HAP-1 (cell line): Measurements from ENCODE around the gene PLA2G4E.

ENCODE experiments used
- DNase-seq, 2 experiments: peaks; one replicate each; pipeline ENCODE4 v3.0.0-alpha.2; 2016 to 2020; ENCODE audit warnings: low spot score in 2 of 2
- H3K27me3 ChIP-seq: fragments of 250-450 bp; sonication (Bioruptor Pico); 2 replicates; pipeline ENCODE4 v1.5.1; 2020; ENCODE audit warnings: low read depth, mild to moderate bottlenecking, moderate library complexity
- H3K36me3 ChIP-seq: fragments of 250-450 bp; sonication (Bioruptor Pico); replicated peaks from 2 replicates; pipeline ENCODE4 v1.5.1; 2020; ENCODE audit warnings: mild to moderate bottlenecking
- H3K4me1 ChIP-seq: fragments of 250-450 bp; sonication (Bioruptor Pico); 2 replicates; pipeline ENCODE4 v1.5.1; 2020; ENCODE audit warnings: mild to moderate bottlenecking
- H3K4me3 ChIP-seq: fragments of 250-450 bp; sonication (Bioruptor Pico); 2 replicates; pipeline ENCODE4 v1.5.1; 2020; ENCODE audit warnings: mild to moderate bottlenecking, moderate library complexity
- H3K9me3 ChIP-seq: fragments of 250-450 bp; sonication (Bioruptor Pico); 2 replicates; pipeline ENCODE4 v1.5.1; 2020; ENCODE audit warnings: mild to moderate bottlenecking, moderate library complexity
- in situ Hi-C: fragments of 300-500 bp; cut with MboI; formaldehyde crosslinking; loops from 3 replicates; pipeline ENCODE4 v1.14.3; 2020; ENCODE audit warnings: low sequenced_read_pairs, inconsistent platforms, mixed read lengths

PLA2G4E gene

GRCh38 chr15:41989573-41990242 lies 31.1 kb downstream of the PLA2G4E start:
- no peaks in the 10 kb centered on the region for H3K36me3 ChIP-seq

DNA sequence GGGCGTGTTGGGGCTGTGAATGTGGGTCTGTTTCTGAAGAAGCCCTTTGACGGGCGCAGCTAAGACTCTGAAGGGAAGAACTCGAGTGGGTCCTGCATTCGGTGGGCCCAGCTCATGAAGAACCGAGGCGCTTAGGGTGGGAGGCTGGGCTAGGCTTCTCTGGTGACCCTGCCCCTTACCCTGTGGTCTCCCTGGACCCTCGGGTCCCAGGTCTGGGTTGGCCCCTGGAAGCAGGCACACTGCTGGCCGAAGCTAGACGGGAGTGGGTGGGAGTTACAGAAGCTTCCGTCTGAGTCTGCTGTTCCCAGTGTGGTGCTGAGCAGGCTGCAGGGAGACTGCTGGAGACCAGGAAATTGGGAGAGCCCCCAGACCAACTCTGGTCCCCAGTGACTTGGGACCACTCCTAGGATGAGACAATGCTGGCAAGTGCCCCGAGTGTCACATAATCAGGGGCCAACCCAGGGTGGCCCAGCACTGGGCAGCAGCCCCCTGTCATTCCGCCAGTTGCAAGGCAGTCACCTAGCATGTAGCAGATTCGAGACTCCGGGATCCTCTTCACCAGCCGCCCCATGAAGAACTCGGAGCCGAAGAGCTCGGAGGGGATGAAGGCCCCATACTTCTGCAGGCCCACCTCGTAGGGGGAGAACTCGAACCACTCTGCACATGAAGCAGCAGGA lies 31.8 kb downstream of the PLA2G4E start:
- Histone ChIP-seq H3K9me3 (no peaks in the 10 kb centered on the region), H3K4me3 (no peak overlapping the region), H3K4me1 (no peaks in the 10 kb centered on the region), H3K36me3 (no peaks in the 10 kb centered on the region), H3K27me3 (no peaks in the 10 kb centered on the region)
- in situ Hi-C loops: no loop called here
- no peak for DNase-seq

More at GRCh38 chr15:41989573-41990242, 31.1 kb downstream of the PLA2G4E start:
- DNase-seq: peak; percentile 60 to 93
- no peaks in the 10 kb centered on the region for H3K9me3 ChIP-seq
- no peaks in the 10 kb centered on the region for H3K4me1 ChIP-seq
- no peaks in the 10 kb centered on the region for H3K27me3 ChIP-seq
- H3K4me3 ChIP-seq: no peak overlapping the region
- in situ Hi-C loops: loop anchor here (10.0 kb wide), 1 partner anchor 145 kb away; no protein-coding TSS in a partner anchor

DNA sequence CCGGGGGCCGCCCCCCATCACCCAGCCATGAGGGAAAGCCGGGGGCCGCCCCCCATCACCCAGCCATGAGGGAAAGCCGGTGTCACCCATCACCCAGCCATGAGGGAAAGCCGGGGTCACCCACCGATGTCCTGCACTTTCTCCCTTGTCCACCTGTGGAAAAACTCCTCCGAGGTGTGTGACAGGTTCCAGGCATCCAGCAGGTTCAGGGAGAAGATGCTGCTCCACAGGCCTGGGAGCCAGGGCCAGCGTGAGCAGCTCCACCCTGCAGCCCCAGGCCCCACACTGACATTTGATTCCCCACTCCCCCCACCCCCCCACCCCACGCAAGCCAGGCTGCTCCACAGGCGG lies 32.9 kb downstream of the PLA2G4E start:
- H3K4me1 ChIP-seq: no peaks in the 10 kb centered on the region
- H3K4me3 ChIP-seq: no peak overlapping the region
- in situ Hi-C loops: no loop called here
- no peaks in the 10 kb centered on the region for H3K36me3 ChIP-seq
- DNase-seq: no peak
- no peaks in the 10 kb centered on the region for H3K9me3 ChIP-seq
- no peaks in the 10 kb centered on the region for H3K27me3 ChIP-seq

GRCh38 chr15:41987246-41987924 lies 33.5 kb downstream of the PLA2G4E start:
- no peak for DNase-seq
- no peak overlapping the region for H3K4me3 ChIP-seq
- H3K36me3 ChIP-seq: no peaks in the 10 kb centered on the region
- in situ Hi-C loops: no loop called here
- no peaks in the 10 kb centered on the region for H3K4me1 ChIP-seq
- H3K9me3 ChIP-seq: no peaks in the 10 kb centered on the region
- no peaks in the 10 kb centered on the region for H3K27me3 ChIP-seq

DNA sequence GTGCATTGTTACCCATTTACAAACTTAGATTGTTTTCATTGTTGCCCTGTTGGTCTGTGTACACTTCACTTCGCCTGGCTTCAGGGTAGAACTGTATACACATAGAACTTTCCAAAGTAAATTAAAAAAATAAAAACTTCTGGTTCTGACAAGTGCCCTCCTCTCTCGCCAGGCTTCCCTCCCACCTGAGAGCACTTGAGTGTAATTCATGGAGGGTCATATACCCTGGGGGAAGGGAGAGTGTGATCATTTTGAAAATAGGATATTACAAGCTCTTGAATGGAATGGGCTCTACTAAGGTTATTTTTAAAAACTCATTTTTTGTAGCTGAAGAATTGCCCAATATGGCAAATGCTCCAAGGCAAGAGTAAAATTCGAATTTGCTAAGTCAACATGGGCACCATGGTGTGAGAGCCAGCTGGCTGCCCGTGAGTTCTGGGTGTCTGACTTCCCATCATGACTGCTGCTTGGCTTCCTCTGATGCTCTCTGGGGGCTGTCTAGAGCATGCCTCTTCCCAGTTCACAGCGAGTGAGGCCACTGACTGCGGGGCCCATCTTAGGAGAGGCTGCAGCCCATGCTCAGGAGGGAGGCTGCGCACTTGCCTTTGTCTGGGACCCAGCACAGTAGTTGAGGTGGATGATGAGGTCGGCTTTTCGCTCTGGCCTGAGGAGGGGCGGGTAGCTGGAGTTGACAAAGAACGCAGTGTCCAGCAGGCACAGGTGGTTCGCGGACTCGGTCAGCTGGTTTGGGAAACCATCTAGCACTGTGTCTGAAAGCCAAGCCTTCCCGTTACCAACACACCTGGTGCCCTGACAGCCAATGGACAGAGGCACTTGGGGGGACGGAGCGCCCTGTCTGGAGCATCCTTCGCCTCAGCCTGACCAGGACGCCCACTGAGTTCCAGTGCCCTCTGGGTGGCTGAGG lies 35.3 kb downstream of the PLA2G4E start:
- DNase-seq: no peak
- Histone ChIP-seq H3K4me1 (no peaks in the 10 kb centered on the region), H3K4me3 (no peak overlapping the region), H3K27me3 (no peaks in the 10 kb centered on the region), H3K36me3 (no peaks in the 10 kb centered on the region), H3K9me3 (no peaks in the 10 kb centered on the region)
- in situ Hi-C loops: no loop called here

GRCh38 chr15:41984622-41985021 lies 36.2 kb downstream of the PLA2G4E start:
- H3K27me3 ChIP-seq: no peaks in the 10 kb centered on the region
- no peaks in the 10 kb centered on the region for H3K9me3 ChIP-seq
- H3K4me1 ChIP-seq: no peaks in the 10 kb centered on the region
- H3K4me3 ChIP-seq: no peak overlapping the region
- no peaks in the 10 kb centered on the region for H3K36me3 ChIP-seq
- no peak for DNase-seq
- in situ Hi-C loops: no loop called here

DNA sequence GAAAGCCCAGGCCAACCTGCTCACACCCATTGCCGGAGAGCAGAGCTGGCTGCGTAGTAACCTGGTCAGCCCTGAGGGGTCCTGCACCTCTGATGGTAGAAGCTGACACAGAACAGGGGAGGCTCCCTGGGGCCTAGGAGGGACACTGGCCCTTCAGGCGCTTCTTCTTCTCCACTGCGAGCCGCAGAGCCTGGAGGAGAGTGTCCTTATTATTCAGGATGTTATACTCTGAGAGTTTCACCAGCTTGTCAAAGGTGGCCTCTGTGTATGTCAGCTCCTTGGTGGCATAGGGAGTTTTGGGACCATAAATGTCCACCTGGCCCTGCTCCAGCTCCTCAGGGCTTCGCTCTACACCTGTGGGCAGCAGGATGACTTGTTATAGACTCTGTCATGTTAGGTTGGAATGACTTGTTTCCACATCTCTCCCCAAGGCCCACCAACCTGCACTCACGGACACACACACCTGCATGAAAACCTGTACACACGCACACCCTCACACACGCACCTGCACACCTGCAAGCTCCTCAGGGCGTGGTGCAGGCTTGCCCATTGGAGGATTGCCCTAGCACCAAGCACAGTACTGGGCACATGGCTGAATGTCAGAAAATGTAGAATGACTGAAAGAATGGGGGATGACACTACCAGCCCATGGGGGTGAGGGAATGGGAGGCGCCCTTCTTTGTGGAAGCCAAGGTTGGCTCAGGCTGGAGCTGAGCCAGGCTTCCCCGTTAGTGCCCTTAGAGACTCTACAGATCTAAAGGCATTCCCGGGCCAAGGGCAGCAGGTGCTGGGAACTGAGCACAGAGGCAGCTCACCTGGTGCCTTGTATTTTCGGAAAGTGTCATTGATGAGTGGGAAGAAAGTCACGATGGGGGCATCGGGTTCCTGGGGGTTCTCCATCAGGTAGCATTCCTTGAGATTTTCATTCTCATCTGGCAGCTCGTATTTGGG lies 36.9 kb downstream of the PLA2G4E start:
- Histone ChIP-seq H3K36me3 (no peaks in the 10 kb centered on the region), H3K27me3 (no peaks in the 10 kb centered on the region), H3K4me3 (no peak overlapping the region), H3K4me1 (no peaks in the 10 kb centered on the region), H3K9me3 (no peaks in the 10 kb centered on the region)
- DNase-seq: no peak
- in situ Hi-C loops: no loop called here

- in situ Hi-C loops: no loop called here
- H3K4me1 ChIP-seq: no peaks in the 10 kb centered on the region
- H3K9me3 ChIP-seq: no peaks in the 10 kb centered on the region
- no peak overlapping the region for H3K4me3 ChIP-seq
- no peaks in the 10 kb centered on the region for H3K36me3 ChIP-seq
- H3K27me3 ChIP-seq: no peaks in the 10 kb centered on the region
- no peak for DNase-seq
Observed at GRCh38 chr15:41983221-41983620, 37.6 kb downstream of the PLA2G4E start.

DNA sequence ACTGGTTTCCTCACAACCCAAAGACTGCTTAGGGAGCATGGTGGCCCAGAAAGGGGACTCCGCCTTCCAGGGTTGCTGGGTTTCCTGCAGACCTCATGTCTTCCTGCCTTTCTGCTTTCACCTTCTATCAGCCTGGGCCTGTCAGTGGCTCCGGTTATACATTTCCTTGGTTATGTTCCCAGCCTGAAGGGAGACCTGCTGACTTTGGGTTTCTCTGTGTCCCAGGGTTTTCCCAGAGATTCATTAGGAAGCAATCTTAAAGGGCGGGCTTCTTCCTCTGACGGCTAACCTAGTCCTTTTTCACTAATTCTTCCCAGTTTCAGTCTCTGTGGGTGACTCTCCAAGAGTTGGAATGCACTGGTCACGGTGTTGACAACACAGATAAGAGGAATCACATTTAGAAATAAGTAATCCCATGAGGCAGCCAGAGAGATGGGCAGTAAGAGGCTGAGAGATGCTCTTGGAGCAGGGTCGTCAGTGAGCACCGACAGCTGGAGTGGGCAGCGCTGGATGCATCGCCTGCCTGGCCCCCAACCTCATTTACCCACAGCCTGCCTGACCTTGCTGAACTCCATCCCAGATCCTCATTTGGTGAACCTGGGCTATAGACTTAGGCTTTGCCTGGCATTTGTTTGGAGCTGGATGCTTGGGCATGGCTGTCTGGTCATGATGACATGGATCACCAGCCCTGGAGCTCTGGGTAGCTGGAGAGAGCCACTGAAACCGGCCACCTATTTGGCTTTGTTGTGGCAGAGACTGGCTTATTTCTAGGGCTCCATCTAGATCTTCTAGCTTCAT lies 38.5 kb downstream of the PLA2G4E start:
- no peak for DNase-seq
- Histone ChIP-seq H3K4me3 (no peak overlapping the region), H3K4me1 (no peaks in the 10 kb centered on the region), H3K9me3 (no peaks in the 10 kb centered on the region), H3K36me3 (no peaks in the 10 kb centered on the region), H3K27me3 (no peaks in the 10 kb centered on the region)
- in situ Hi-C loops: no loop called here

- no peaks in the 10 kb centered on the region for H3K27me3 ChIP-seq
- H3K9me3 ChIP-seq: no peaks in the 10 kb centered on the region
- H3K36me3 ChIP-seq: no peaks in the 10 kb centered on the region
- no peak overlapping the region for H3K4me3 ChIP-seq
- in situ Hi-C loops: no loop called here
- H3K4me1 ChIP-seq: no peaks in the 10 kb centered on the region
- no peak for DNase-seq
Observed at GRCh38 chr15:41981371-41982132, 39.3 kb downstream of the PLA2G4E start.

DNA sequence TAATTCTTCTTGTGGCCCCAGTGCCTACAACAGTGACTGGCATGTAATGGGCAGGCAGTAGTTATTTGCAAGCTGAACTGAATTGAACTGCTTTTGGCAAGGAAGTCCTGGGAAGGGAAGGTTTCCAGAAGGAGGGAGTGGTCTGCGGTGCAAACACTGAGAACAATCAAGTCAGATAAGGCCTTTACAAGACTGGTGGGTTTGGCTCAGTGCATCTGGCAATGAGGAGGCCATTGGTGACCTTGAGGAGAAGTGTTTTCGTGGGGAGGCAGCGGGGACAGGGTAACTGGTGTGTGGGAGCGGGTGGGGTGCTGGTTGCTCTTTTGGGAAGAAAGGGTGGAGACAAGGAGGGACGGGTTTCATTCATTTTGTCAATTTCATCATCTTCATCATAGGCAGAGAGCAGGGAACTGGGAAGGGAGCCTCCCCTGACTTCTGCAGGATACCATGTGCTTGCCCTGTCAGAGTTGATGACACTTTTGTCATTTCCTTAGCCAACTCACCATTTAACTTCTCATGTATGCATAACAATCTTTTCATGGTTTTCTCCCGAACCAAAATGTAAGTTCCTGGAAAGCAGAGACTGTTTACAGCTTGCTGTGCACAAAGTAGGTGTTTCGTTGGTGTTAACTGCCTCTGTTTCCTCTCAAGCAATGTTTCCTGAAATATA lies 40.1 kb downstream of the PLA2G4E start:
- Histone ChIP-seq H3K36me3 (no peaks in the 10 kb centered on the region), H3K9me3 (no peaks in the 10 kb centered on the region), H3K4me1 (no peaks in the 10 kb centered on the region), H3K27me3 (peaks cover 2% of the 10 kb centered on the region), H3K4me3 (no peak overlapping the region)
- in situ Hi-C loops: no loop called here
- DNase-seq: no peak
